GM23248 (cell line): ENCODE results near the gene CTBP2.

Experiments used
- EZH2 ChIP-seq: fragments of 200-600 bp; sonication (generic); IDR thresholded peaks from 2 replicates; pipeline ENCODE4 v1.6.1; 2018; ENCODE audit warnings: antibody characterized with exemption, mild to moderate bottlenecking; ENCODE audit not compliant: insufficient read depth, poor library complexity, severe bottlenecking
- EZH2phosphoT487 ChIP-seq: fragments of 200-600 bp; sonication (generic); IDR thresholded peaks from 2 replicates; pipeline ENCODE4 v1.6.1; 2018; ENCODE audit warnings: antibody characterized with exemption, moderate library complexity, mild to moderate bottlenecking, low read depth; ENCODE audit not compliant: insufficient read depth

GRCh38 chr10:125161707-125162119, 1.4 kb upstream of the CTBP2 start:
- TF ChIP-seq EZH2 (no peak), EZH2phosphoT487 (no peak)
